ENCODE data around the gene TGM2.

The TGM2 gene

DNA sequence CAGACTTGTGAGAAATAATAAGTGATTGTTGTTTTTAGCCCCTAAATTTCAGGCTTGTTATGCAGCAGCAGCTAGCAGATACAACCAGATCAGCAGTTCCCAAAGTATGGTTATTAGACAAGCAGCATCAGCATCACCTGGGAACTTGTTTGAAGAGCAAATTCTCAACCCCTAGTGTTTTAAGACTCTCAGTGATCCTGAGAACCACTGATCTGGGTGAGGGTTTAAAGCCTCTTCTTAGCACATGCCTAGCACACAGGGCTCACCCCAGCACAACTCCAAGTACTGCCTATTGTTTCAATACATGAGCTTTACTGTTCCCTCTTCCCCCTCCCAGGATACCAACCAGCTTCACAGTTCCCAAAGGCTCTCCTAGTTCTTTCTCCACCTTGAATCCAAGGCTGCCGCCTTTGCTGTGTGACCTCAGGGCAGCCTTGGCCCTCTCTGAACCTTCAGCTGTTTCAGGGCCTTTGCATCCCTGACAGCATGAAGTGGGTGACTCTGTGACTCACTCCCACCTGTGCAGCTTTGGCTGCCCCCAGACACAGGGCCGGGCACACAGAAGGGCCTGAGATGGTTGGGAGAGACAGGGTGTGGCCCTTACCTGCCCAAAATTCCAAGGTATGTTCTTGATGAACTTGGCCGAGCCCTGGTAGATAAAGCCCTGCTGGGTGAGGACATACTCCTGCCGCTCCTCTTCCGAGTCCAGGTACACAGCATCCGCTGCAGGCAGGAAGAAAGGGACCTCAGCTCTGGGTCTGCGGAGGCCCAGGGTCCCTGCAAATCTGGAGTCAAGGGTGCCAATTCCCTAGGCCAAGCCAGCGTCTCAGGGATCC, 14.5 kb downstream of the TGM2 start:
- Histone ChIP-seq H3K4me1 (ENCODE audit: control insufficient read depth, insufficient read depth, low read length) (peaks cover 7% of the 10 kb centered on the region), H3K9ac (ENCODE audit: low read length) (no peak overlapping the region), H3K27me3 (ENCODE audit: control insufficient read depth, insufficient read depth, low read length) (no peaks in the 10 kb centered on the region), H3K36me3 (ENCODE audit: control insufficient read depth, insufficient read depth, low read length) (no peaks in the 10 kb centered on the region), H3K4me3 (ENCODE audit: low read length) (no peak overlapping the region), H3K27ac (ENCODE audit: low read depth, low read length) (no peak overlapping the region)

DNA sequence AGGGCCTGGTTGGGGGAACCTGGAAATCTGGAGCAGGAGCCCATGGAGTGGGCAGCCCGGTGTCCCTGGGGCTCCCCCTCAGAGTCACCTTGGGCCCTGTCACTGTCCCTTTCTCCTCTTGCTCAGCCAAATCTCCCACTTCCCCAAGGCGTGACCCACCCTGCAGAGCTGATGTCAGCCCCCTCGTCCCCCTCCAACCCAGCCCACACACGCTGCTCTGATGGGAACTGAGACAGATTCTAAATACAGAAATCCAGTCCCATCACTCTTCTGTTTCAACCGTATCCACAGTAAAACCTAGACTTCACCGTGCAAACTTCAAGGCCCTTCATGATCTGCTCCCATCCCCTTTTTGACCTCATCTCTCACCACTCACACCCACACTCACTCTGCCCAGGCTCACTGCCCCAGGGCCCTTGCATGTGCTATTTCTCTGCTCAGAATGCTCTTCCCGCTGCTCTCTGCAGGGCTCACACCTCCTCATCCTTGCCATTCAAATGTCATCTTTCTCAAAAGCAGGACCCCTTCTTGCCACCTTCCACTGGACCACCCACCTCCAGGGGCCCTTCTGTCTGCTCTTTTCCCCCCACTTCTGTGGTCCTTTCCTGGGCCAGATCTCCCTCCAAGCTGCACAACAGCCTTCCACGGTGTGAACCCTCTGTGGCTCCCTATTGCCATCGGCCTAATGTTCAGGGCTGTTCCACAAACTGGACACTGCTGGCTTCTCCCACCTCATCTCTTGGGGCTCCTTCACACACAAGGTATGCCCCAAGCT, 16.6 kb downstream of the TGM2 start:
- Histone ChIP-seq H3K4me1 (ENCODE audit: control insufficient read depth, insufficient read depth, low read length) (peaks cover 15% of the 10 kb centered on the region), H3K9ac (ENCODE audit: low read length) (no peak overlapping the region), H3K36me3 (ENCODE audit: control insufficient read depth, insufficient read depth, low read length) (no peaks in the 10 kb centered on the region), H3K27me3 (ENCODE audit: control insufficient read depth, insufficient read depth, low read length) (no peaks in the 10 kb centered on the region), H3K4me3 (ENCODE audit: low read length) (no peak overlapping the region), H3K27ac (ENCODE audit: low read depth, low read length) (no peak overlapping the region)

DNA sequence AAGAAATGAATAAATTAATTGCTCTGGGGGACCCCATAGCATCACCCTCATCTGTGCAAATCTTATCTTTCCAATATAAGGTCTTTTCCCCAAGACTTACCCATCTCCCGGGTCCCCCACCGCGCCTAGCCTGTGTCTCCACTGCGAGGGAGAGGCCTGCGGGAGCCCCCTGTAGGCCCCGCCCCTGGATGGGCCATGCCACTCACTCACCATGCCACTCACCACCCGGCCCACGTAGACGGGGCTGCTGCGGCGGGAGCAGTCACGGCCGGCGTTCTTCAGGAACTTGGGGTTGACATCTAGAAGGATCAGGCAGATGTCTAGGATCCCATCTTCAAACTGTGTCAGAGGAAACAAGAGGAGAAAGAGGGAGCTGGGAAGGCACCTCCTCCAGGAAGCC, 17.3 kb downstream of the TGM2 start:
- peaks cover 15% of the 10 kb centered on the region for H3K4me1 ChIP-seq (ENCODE audit: control insufficient read depth, insufficient read depth, low read length)
- H3K36me3 ChIP-seq (ENCODE audit: control insufficient read depth, insufficient read depth, low read length) = no peaks in the 10 kb centered on the region
- H3K27me3 ChIP-seq (ENCODE audit: control insufficient read depth, insufficient read depth, low read length) = no peaks in the 10 kb centered on the region
- H3K4me3 ChIP-seq (ENCODE audit: low read length) = no peak overlapping the region
- H3K9ac ChIP-seq (ENCODE audit: low read length) = no peak overlapping the region
- H3K27ac ChIP-seq (ENCODE audit: low read depth, low read length) = no peak overlapping the region

DNA sequence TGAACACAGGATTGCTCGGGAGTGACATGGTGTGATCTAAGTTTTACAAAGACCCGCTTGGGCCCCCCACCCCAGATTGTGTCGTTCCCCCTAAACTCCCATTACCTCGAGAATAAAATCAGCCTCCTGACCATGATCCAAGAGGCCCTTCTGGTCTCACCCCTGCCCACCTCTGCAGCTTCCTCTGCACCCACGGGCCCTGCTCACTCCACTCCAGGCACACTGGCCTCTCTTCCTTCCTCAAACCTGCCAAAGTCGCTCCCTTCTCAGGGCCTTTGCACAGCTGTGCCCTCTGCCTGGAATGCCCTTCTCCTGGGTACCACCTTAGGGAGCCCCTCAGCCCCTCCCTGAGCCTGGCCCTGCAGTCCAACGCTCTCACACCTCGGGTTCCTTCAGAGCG, 17.9 kb downstream of the TGM2 start:
- Histone ChIP-seq H3K36me3 (ENCODE audit: control insufficient read depth, insufficient read depth, low read length) (no peaks in the 10 kb centered on the region), H3K27me3 (ENCODE audit: control insufficient read depth, insufficient read depth, low read length) (no peaks in the 10 kb centered on the region), H3K4me1 (ENCODE audit: control insufficient read depth, insufficient read depth, low read length) (peaks cover 12% of the 10 kb centered on the region), H3K4me3 (ENCODE audit: low read length) (no peak overlapping the region), H3K9ac (ENCODE audit: low read length) (no peak overlapping the region), H3K27ac (ENCODE audit: low read depth, low read length) (no peak overlapping the region)

DNA sequence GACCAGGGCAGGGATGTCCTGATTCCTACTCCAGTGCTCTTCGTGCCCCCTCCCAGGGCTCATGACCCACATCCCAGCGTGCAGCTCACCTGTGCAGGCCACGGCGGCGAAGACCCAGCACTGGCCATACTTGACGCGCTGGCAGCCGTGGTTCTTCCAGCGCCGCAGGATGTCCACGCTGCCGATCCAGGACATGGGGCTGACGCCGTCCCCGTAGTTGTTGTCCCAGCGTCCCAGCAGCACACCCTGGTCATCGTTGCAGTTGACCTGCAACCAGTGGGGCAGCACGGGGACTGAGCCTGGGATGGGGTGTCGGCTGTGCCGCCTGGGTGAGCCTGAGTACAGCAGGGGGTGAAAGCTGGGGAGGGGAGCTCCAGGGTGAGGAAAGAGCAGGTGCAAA, 18.4 kb downstream of the TGM2 start:
- Histone ChIP-seq H3K4me1 (ENCODE audit: control insufficient read depth, insufficient read depth, low read length) (peaks cover 7% of the 10 kb centered on the region), H3K27me3 (ENCODE audit: control insufficient read depth, insufficient read depth, low read length) (no peaks in the 10 kb centered on the region), H3K9ac (ENCODE audit: low read length) (no peak overlapping the region), H3K36me3 (ENCODE audit: control insufficient read depth, insufficient read depth, low read length) (no peaks in the 10 kb centered on the region), H3K27ac (ENCODE audit: low read depth, low read length) (no peak overlapping the region), H3K4me3 (ENCODE audit: low read length) (no peak overlapping the region)

DNA sequence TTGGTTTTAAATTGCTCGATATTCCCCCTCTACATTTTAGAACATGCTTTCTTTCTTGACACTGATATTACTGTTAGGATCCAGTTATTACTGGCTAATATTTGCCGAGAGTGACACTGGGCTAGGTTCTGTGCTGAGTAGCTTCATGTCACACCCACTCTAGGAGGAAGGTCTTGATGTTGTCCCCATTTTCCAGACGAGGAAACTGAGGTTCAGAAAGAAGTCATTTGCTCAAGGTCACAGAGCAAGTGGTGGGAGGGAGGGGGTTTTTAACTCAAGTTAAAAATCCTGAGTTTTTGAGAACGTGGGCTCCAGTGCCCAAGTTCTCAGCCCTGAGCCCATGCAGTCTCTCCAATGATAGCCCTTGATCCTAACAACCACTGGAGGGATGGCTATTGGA, 18.9 kb downstream of the TGM2 start:
- Histone ChIP-seq H3K9ac (ENCODE audit: low read length) (no peak overlapping the region), H3K4me3 (ENCODE audit: low read length) (no peak overlapping the region), H3K27ac (ENCODE audit: low read depth, low read length) (no peak overlapping the region), H3K36me3 (ENCODE audit: control insufficient read depth, insufficient read depth, low read length) (no peaks in the 10 kb centered on the region), H3K4me1 (ENCODE audit: control insufficient read depth, insufficient read depth, low read length) (peaks cover 7% of the 10 kb centered on the region), H3K27me3 (ENCODE audit: control insufficient read depth, insufficient read depth, low read length) (no peaks in the 10 kb centered on the region)

DNA sequence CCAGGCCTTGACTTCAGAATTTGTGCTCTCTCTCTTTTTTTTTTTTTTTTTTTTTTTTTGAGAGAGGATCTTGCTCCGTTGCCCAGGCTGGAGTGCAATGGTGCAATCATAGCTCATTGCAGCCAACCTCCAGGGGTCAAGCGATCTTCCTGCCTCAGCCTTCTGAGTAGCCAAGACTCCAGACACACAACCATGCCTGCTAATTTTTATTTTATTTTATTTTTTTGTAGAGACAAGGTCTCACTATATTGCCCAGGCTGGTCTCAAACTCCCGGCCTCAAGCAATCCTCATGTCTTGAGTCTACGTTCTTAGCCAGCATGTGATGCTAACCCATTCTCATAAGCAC, 19.4 kb downstream of the TGM2 start:
- Histone ChIP-seq H3K4me3 (ENCODE audit: low read length) (no peak overlapping the region), H3K36me3 (ENCODE audit: control insufficient read depth, insufficient read depth, low read length) (no peaks in the 10 kb centered on the region), H3K27ac (ENCODE audit: low read depth, low read length) (no peak overlapping the region), H3K27me3 (ENCODE audit: control insufficient read depth, insufficient read depth, low read length) (no peaks in the 10 kb centered on the region), H3K4me1 (ENCODE audit: control insufficient read depth, insufficient read depth, low read length) (peaks cover 7% of the 10 kb centered on the region), H3K9ac (ENCODE audit: low read length) (no peak overlapping the region)

DNA sequence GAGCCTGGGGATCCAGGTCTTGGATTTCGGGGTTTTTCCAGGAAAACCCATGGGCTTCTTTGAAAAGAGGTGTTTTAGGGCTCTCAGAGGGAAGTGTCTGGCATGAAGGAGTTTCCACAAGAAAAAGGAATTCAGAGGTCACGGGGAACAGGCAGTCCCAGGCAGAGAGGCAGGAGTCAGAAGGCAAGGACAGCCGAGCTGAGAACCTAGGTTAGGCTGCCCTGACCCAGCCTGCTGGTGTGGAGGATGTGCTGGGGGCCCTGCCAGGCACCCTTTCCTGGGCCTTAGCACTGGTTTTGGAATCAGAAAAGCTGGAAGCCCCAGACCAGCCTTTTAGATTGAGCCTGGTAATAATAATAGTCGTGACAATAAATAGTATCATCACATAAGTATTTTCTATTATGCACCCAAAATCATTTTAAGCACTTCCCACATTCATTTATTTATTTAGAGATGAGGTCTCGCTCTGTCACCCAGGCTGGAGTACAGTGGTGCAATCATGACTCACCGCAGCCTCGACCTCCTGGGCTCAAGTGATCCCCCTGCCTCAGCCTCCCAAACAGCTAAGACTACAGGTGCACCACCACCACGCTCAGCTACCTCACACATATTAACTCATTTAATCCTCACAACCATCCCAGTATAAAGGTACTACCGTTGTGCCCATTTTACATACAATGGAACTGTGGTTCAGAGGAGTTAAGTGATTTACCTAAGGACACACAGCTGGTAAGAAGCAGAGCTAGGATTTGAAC, 19.9 kb downstream of the TGM2 start:
- H3K27ac ChIP-seq (ENCODE audit: low read depth, low read length) = peak overlapping the region; percentile 36
- no peaks in the 10 kb centered on the region for H3K27me3 ChIP-seq (ENCODE audit: control insufficient read depth, insufficient read depth, low read length)
- H3K4me1 ChIP-seq (ENCODE audit: control insufficient read depth, insufficient read depth, low read length) = peaks cover 7% of the 10 kb centered on the region
- no peak overlapping the region for H3K9ac ChIP-seq (ENCODE audit: low read length)
- H3K36me3 ChIP-seq (ENCODE audit: control insufficient read depth, insufficient read depth, low read length) = no peaks in the 10 kb centered on the region
- no peak overlapping the region for H3K4me3 ChIP-seq (ENCODE audit: low read length)

DNA sequence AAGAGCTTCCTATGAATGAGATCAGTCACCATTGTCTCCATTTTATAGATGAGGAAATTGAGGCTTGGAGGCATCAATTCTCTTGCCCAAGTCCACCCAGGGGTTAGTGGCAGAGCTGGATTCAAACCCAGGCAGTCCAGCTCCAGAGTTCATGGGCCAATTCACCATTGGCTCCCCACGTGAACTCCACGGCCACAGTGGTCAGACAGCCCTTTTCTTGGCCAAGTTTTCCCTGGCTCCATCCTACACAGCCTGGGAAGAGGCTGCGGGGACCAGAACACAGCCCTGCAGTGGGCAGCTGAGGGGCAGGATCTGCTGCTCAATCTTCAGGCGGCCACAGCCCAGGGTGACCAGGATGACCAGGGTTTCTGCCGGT, 20.5 kb downstream of the TGM2 start:
- H3K9ac ChIP-seq (ENCODE audit: low read length) = no peak overlapping the region
- no peaks in the 10 kb centered on the region for H3K36me3 ChIP-seq (ENCODE audit: control insufficient read depth, insufficient read depth, low read length)
- peaks cover 7% of the 10 kb centered on the region for H3K4me1 ChIP-seq (ENCODE audit: control insufficient read depth, insufficient read depth, low read length)
- no peaks in the 10 kb centered on the region for H3K27me3 ChIP-seq (ENCODE audit: control insufficient read depth, insufficient read depth, low read length)
- H3K27ac ChIP-seq (ENCODE audit: low read depth, low read length) = peak overlapping the region; percentile 36
- no peak overlapping the region for H3K4me3 ChIP-seq (ENCODE audit: low read length)

DNA sequence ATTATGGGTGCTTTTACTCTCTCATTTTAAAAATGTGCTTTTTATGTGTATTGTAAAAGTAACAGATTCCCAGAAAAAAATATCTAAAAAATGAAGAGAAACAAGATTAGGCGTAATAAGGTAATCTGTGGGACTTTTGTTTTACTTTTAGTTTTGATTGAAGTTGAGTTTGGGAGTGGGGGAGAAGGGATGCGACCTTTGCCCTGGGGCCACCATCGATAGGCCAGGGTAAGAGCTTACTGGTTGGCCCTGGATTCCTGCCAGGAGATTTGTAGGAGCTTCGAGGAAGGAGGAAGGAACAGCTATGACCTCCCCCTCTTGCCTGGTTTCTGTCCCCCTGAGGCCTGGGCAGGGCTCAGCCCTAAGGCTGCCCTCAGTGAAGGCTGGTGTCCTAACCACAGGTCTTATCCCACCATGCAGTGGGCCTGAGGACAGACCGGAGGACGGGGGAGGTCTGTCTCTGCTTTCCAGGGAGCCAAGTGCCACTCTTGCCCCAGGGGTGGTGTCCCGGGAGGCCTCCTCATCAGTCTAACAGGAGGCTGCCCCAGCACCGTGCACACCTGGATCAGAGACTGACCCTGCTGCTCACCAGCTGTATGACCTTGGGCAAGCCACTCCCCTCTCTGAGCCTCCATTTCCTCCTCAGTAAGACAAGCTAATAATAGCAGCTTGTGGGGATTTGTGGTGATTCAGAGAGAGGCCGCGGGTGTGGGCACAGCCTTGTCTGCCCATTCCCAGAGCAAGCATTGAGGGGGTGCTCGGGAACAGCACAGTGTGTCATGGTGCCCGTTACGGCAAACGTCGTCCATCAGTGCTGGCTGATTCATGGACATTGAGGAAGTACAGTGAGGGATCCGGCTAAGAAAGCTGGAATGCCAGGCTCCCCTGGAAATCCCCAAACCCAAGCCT, 21.2 kb downstream of the TGM2 start:
- H3K36me3 ChIP-seq (ENCODE audit: control insufficient read depth, insufficient read depth, low read length) = no peaks in the 10 kb centered on the region
- H3K27me3 ChIP-seq (ENCODE audit: control insufficient read depth, insufficient read depth, low read length) = no peaks in the 10 kb centered on the region
- peak overlapping the region; percentile 53 for H3K27ac ChIP-seq (ENCODE audit: low read depth, low read length)
- H3K9ac ChIP-seq (ENCODE audit: low read length) = no peak overlapping the region
- H3K4me1 ChIP-seq (ENCODE audit: control insufficient read depth, insufficient read depth, low read length) = peaks cover 7% of the 10 kb centered on the region
- peak overlapping the region; percentile 10 for H3K4me3 ChIP-seq (ENCODE audit: low read length)

DNA sequence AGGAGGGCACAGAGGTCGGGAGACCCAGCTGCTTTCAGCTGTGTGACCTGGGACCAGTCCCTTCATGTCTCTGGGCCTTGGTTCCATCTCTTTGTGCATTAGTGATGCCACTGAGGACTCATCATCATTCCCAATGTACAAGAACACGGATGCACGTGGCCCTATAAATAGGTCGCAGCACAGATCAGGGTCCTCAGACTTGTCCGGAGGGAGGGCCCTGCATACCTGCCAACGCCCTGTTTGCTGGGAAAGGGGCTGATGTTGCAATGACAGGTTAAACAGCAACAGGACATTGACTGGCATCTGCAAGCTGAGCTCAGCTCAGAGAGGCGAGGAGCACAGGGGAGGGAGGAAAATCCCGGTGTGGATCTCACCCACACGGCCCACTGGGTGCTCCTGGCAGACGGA, 21.8 kb downstream of the TGM2 start:
- Histone ChIP-seq H3K4me3 (ENCODE audit: low read length) (no peak overlapping the region), H3K27me3 (ENCODE audit: control insufficient read depth, insufficient read depth, low read length) (no peaks in the 10 kb centered on the region), H3K36me3 (ENCODE audit: control insufficient read depth, insufficient read depth, low read length) (no peaks in the 10 kb centered on the region), H3K9ac (ENCODE audit: low read length) (no peak overlapping the region), H3K4me1 (ENCODE audit: control insufficient read depth, insufficient read depth, low read length) (peaks cover 7% of the 10 kb centered on the region), H3K27ac (ENCODE audit: low read depth, low read length) (no peak overlapping the region)

All from rectal smooth muscle tissue (tissue), 1 donor.